ENCODE data around the gene TCF7L2. TPM values are rescaled to one million over a fixed set of nuclear protein-coding genes. Genes with fewer than 3 reads are reported as not detected.

The TCF7L2 gene
- total RNA-seq, 1 donor from 2014 or later = 44.4 TPM

DNA sequence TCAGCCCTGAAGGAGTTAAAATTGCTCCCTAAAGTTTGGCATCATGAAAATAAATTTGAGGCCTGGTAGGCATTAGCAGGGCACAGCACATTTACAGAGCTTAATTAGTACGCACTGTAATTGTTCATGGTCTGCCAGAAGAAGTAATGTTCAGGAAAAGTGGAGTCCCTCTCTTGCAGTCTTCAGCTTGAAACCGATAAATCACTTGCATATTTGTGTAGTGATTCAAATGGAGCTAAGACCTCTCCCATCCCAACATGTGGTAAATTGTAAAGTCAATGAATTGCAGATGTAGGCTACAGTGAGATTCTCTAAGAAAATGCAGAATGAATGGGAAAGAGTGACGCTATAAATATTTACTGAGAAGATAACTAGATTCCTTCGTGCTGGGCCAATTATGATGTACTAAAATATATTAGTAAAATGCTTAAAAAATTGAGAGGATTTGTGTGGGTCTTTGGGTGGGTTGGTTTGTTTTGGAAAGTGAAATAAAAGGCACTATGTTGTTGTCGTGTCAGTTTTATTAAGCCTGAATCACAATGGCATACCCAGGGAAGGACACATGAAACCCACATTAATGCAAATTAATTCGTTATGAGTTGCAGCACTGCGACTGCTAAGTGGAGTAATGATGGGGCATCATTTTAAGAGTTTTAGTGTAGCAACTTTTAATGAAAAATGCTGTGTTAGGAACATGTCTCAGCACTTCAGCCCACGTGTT lies 8.4 kb downstream of the TCF7L2 start:
- H3K4me1 ChIP-seq = peaks cover 67% of the 10 kb centered on the region
- intact Hi-C loops (cut with DNase I) = loop anchor here (10.0 kb wide), 2 partner anchors 66 to 166 kb away; no protein-coding TSS in a partner anchor
- H3K27ac ChIP-seq = peak overlapping the region; percentile 37
- H3K4me3 ChIP-seq = peak overlapping the region in 1 of 2 donors; percentile 4
- no peaks in the 10 kb centered on the region for H3K36me3 ChIP-seq
- no peaks in the 10 kb centered on the region for H3K9me3 ChIP-seq
- no peak for TF ChIP-seq POLR2AphosphoS5 (IDR thresholded peaks at IDR 0.05; ENCODE audit: insufficient read depth in 1 of 2, low read depth in 1 of 2)
- TF ChIP-seq, protein P1, sequence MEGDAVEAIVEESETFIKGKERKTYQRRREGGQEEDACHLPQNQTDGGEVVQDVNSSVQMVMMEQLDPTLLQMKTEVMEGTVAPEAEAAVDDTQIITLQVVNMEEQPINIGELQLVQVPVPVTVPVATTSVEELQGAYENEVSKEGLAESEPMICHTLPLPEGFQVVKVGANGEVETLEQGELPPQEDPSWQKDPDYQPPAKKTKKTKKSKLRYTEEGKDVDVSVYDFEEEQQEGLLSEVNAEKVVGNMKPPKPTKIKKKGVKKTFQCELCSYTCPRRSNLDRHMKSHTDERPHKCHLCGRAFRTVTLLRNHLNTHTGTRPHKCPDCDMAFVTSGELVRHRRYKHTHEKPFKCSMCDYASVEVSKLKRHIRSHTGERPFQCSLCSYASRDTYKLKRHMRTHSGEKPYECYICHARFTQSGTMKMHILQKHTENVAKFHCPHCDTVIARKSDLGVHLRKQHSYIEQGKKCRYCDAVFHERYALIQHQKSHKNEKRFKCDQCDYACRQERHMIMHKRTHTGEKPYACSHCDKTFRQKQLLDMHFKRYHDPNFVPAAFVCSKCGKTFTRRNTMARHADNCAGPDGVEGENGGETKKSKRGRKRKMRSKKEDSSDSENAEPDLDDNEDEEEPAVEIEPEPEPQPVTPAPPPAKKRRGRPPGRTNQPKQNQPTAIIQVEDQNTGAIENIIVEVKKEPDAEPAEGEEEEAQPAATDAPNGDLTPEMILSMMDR (IDR thresholded peaks at IDR 0.05) = no peak
- TF ChIP-seq POLR2A (IDR thresholded peaks at IDR 0.05) = no peak
- no peak for DNase-seq (ENCODE audit: extremely low spot score in 2 of 2)
- H3K27me3 ChIP-seq = no peaks in the 10 kb centered on the region

DNA sequence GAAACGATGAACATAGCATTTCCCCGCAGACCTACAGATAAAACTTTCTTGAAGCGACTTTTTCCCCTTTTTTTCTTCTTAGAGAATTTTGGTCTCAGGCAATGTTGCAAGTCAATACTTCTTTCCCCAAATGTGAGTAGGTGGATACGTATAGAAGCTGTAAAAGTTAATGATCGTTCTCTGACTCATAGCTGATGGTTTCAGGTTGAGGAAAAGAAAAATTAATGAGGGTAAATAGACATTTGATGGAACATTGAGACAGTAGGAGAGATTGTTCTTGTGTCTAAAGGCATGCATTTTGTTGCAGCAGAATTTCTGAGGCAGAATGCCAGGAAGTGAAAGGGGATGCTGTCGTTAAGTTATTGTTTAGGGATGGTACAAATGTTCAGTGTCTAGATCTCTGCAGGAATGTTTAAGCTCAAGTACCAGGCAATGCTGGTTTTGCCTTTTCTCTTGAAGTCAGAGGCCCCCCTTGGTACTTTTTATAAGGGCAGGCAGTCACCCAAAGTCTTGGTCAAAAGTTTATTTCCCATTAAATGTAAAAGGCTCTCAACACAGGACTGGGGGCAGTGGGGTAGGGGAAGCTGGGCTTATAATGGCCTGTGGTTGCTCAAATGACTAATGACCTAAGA lies 9.3 kb downstream of the TCF7L2 start:
- H3K27ac ChIP-seq = no peak overlapping the region
- intact Hi-C loops (cut with DNase I) = loop anchor here (10.0 kb wide), 2 partner anchors 65 to 165 kb away; no protein-coding TSS in a partner anchor
- no peak for DNase-seq (ENCODE audit: extremely low spot score in 2 of 2)
- no peaks in the 10 kb centered on the region for H3K36me3 ChIP-seq
- H3K27me3 ChIP-seq = no peaks in the 10 kb centered on the region
- H3K4me3 ChIP-seq = no peak overlapping the region
- peaks cover 65% of the 10 kb centered on the region for H3K4me1 ChIP-seq
- no peaks in the 10 kb centered on the region for H3K9me3 ChIP-seq
- TF ChIP-seq POLR2A (IDR thresholded peaks at IDR 0.05) = no peak
- TF ChIP-seq, protein P1 (IDR thresholded peaks at IDR 0.05) = no peak
- TF ChIP-seq POLR2AphosphoS5 (IDR thresholded peaks at IDR 0.05; ENCODE audit: insufficient read depth in 1 of 2, low read depth in 1 of 2) = no peak

DNA sequence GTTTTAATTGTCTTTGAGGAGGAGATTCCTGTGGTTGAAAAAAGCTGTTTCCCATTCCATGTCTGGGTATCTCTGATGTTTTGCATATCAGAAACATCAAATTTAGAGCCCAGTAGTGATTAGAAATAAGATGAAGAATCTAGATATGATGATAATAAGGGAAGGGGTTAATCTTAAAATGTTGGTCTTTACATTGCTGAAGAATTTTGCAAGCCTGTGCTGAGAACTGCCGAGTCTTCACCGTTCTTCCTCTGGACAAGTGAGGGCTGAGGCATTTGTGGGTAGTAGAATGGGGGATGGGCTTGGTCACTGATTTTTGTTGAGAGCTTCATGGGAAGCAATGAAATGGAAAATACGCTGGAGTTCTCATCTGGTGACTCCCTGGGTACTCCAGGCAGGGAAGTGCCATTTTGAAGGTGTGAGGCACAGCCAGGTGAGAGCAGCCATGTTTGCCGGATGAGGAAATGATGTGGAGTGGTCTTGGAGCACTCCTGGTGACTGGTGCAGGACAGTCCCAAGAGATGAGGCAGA lies 10.2 kb downstream of the TCF7L2 start:
- H3K36me3 ChIP-seq = no peaks in the 10 kb centered on the region
- H3K27ac ChIP-seq = no peak overlapping the region
- no peak overlapping the region for H3K4me3 ChIP-seq
- peaks cover 64% of the 10 kb centered on the region for H3K4me1 ChIP-seq
- TF ChIP-seq POLR2A (IDR thresholded peaks at IDR 0.05) (no peak), POLR2AphosphoS5 (IDR thresholded peaks at IDR 0.05; ENCODE audit: insufficient read depth in 1 of 2, low read depth in 1 of 2) (no peak)
- TF ChIP-seq, protein P1 (IDR thresholded peaks at IDR 0.05) = no peak
- no peaks in the 10 kb centered on the region for H3K9me3 ChIP-seq
- DNase-seq (ENCODE audit: extremely low spot score in 2 of 2) = no peak
- intact Hi-C loops (cut with DNase I) = no loop called here
- H3K27me3 ChIP-seq = no peaks in the 10 kb centered on the region

DNA sequence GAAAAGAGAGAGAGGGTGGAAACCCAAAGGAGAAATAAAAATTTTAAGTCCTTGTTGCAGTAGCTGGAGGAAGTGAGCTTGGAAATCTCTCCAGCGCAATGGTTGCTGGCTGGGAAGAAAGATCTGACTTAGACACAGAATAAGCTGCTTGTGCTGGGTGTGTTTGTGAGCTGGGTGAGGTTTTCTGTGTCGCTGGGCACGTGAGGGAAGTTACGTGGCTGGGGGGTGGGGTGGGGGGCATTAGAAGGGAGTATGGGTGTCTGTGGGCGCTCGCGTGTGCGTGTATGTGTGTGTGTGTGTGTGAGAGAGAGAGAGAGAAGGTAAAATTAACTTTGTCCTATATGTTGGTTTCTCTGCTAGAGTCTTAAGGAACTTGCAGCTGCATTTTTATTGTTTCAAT lies 11.6 kb downstream of the TCF7L2 start:
- no peak for TF ChIP-seq POLR2AphosphoS5 (IDR thresholded peaks at IDR 0.05; ENCODE audit: insufficient read depth in 1 of 2, low read depth in 1 of 2)
- TF ChIP-seq, protein P1 (IDR thresholded peaks at IDR 0.05) = no peak
- no peak for TF ChIP-seq POLR2A (IDR thresholded peaks at IDR 0.05)
- no peak overlapping the region for H3K4me3 ChIP-seq
- no peak for DNase-seq (ENCODE audit: extremely low spot score in 2 of 2)
- H3K4me1 ChIP-seq = peaks cover 64% of the 10 kb centered on the region
- H3K27ac ChIP-seq = no peak overlapping the region
- no peaks in the 10 kb centered on the region for H3K9me3 ChIP-seq
- intact Hi-C loops (cut with DNase I) = no loop called here
- H3K27me3 ChIP-seq = no peaks in the 10 kb centered on the region
- no peaks in the 10 kb centered on the region for H3K36me3 ChIP-seq
